Measurements from ENCODE around the gene RIN3.
A peak's percentile ranks its signal among the peaks of the same experiment; 100 is the strongest.

The RIN3 gene

DNA sequence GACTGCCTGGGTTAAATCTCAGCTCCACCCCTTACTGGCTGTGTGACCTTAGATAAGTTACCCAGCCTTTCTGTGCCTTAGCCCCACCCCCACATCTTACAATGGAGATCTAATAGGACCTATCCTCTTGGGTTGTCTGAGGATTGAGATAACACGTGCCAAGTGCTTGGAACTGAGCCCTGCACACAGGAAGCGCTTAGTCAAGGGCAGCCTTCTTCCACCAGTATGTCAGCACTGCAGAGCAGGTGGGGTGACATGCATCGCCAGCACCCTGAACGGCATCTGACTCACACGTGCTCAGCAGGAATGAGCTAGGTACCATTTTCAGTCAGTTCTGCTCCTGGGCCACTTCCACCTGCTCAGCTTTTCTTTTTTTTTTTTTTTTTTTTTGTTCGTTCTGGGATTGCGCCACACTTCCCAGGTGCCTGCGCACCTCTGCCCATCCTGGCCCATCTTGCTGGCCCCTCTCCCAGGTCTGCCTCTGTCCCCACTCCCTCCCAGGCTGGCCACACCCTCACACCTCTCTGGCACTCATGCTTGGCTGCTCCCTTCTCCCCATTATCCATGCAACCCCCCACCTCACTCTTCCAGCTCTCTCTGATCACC lies 215.3 kb downstream of the RIN3 start:
- peak in 1 of 2 donors; percentile 58 for DNase-seq

GRCh38 chr14:92729634-92730358 lies 216.2 kb downstream of the RIN3 start:
- peak in 1 of 2 donors; percentile 48 for DNase-seq

DNA sequence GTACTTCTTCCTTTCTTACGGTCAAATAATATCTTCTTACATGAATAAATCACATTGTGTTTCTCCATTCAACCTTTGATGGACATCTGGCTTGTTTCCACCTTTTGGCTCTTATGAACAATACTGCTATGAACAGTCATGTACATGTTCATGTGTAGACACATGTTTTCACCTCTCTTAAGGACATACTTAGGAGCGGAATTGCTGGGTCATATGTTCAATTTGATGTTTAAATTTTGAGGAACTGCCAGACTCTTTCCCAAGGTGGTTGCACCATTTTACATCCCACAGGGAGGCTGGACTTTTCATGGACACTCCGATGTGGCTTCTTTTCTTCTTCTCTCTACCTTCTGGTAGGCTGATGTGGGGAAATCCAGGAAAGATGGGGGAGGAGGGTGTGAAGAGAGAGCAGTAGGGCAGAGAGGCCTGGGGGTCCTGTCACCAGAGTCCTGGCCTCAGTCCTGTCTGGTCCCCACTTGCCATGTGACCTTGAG lies 218.1 kb downstream of the RIN3 start:
- DNase-seq = no peak

GRCh38 chr14:92733007-92733406 lies 219.4 kb downstream of the RIN3 start:
- no peak for DNase-seq

GRCh38 chr14:92734618-92735017 lies 221.0 kb downstream of the RIN3 start:
- DNase-seq = no peak

GRCh38 chr14:92735344-92735743 lies 221.8 kb downstream of the RIN3 start:
- no peak for DNase-seq

GRCh38 chr14:92737206-92737605 lies 223.6 kb downstream of the RIN3 start:
- DNase-seq = no peak

GRCh38 chr14:92737619-92738188 lies 224.1 kb downstream of the RIN3 start:
- DNase-seq = no peak
